Panc1 (cell line): Measurements from ENCODE around the gene ZSCAN22.

ENCODE experiments used
- POLR2AphosphoS5 ChIP-seq: IDR thresholded peaks from 2 replicates; pipeline ENCODE4 v1.6.1; 2012; ENCODE audit warnings: mild to moderate bottlenecking, low read depth, low read length, moderate library complexity
- REST ChIP-seq, 2 experiments: IDR thresholded peaks; 2 replicates each; pipeline ENCODE4 v1.6.1; 2011 to 2012; ENCODE audit warnings: low read depth in 2 of 2, control low read depth in 1 of 2, low read length in 1 of 2, mild to moderate bottlenecking in 1 of 2, moderate library complexity in 1 of 2; ENCODE audit not compliant: insufficient read depth in 1 of 2
- SIN3A ChIP-seq: IDR thresholded peaks from 2 replicates; pipeline ENCODE4 v1.6.1; 2012; ENCODE audit warnings: low read depth, mild to moderate bottlenecking, low read length, moderate library complexity, borderline replicate concordance; ENCODE audit not compliant: insufficient read depth
- TCF7L2 ChIP-seq: IDR thresholded peaks from 2 replicates; pipeline ENCODE4 v1.6.1; 2011; ENCODE audit warnings: mild to moderate bottlenecking, low read depth, low read length, inconsistent platforms
- TF ChIP-seq, protein P1 (sequence below): fragments of 450-650 bp; IDR thresholded peaks from 2 replicates; pipeline ENCODE4 v1.5.1; 2017; ENCODE audit warnings: mild to moderate bottlenecking

DNA sequence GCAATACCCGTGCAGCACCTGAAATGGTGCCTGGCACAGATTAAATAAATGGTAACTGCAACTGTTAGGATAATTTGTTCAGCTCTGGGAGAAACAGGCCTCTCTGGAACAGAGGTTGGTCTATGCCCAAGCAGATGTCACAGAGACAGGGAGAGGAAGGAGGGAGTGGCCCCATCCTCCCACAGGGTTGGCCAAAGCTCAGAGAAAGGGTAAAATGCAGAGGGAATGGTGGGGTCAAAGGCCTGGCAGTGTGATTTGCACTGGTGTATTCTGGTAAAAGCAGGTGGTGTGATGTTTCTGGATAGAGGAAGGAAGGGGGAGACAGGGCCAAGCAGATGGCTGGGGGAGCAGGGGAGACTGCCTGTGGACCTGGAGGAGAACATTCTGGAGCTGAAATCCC lies 9.4 kb downstream of the ZSCAN22 start:
- TF ChIP-seq POLR2AphosphoS5 (no peak), TCF7L2 (no peak), REST (IDR thresholded peaks at IDR 0.05; ENCODE audit: insufficient read depth in 1 of 2, low read depth in 2 of 2, low read length in 1 of 2) (no peak), SIN3A (no peak)
- TF ChIP-seq, protein P1, sequence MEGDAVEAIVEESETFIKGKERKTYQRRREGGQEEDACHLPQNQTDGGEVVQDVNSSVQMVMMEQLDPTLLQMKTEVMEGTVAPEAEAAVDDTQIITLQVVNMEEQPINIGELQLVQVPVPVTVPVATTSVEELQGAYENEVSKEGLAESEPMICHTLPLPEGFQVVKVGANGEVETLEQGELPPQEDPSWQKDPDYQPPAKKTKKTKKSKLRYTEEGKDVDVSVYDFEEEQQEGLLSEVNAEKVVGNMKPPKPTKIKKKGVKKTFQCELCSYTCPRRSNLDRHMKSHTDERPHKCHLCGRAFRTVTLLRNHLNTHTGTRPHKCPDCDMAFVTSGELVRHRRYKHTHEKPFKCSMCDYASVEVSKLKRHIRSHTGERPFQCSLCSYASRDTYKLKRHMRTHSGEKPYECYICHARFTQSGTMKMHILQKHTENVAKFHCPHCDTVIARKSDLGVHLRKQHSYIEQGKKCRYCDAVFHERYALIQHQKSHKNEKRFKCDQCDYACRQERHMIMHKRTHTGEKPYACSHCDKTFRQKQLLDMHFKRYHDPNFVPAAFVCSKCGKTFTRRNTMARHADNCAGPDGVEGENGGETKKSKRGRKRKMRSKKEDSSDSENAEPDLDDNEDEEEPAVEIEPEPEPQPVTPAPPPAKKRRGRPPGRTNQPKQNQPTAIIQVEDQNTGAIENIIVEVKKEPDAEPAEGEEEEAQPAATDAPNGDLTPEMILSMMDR = no peak
